Panc1 (cell line): ENCODE measurements around the gene GRAMD4.

ENCODE experiments used
- POLR2AphosphoS5 ChIP-seq: IDR thresholded peaks from 2 replicates; pipeline ENCODE4 v1.6.1; 2012; ENCODE audit warnings: mild to moderate bottlenecking, low read depth, low read length, moderate library complexity
- REST ChIP-seq, 2 experiments: IDR thresholded peaks; 2 replicates each; pipeline ENCODE4 v1.6.1; 2011 to 2012; ENCODE audit warnings: low read depth in 2 of 2, control low read depth in 1 of 2, low read length in 1 of 2, mild to moderate bottlenecking in 1 of 2, moderate library complexity in 1 of 2; ENCODE audit not compliant: insufficient read depth in 1 of 2
- SIN3A ChIP-seq: IDR thresholded peaks from 2 replicates; pipeline ENCODE4 v1.6.1; 2012; ENCODE audit warnings: low read depth, mild to moderate bottlenecking, low read length, moderate library complexity, borderline replicate concordance; ENCODE audit not compliant: insufficient read depth
- TCF7L2 ChIP-seq: IDR thresholded peaks from 2 replicates; pipeline ENCODE4 v1.6.1; 2011; ENCODE audit warnings: mild to moderate bottlenecking, low read depth, low read length, inconsistent platforms
- TF ChIP-seq, protein P1 (sequence below): fragments of 450-650 bp; IDR thresholded peaks from 2 replicates; pipeline ENCODE4 v1.5.1; 2017; ENCODE audit warnings: mild to moderate bottlenecking

GRCh38 chr22:46674906-46675305, 54.7 kb downstream of the GRAMD4 start:
- TF ChIP-seq, protein P1, sequence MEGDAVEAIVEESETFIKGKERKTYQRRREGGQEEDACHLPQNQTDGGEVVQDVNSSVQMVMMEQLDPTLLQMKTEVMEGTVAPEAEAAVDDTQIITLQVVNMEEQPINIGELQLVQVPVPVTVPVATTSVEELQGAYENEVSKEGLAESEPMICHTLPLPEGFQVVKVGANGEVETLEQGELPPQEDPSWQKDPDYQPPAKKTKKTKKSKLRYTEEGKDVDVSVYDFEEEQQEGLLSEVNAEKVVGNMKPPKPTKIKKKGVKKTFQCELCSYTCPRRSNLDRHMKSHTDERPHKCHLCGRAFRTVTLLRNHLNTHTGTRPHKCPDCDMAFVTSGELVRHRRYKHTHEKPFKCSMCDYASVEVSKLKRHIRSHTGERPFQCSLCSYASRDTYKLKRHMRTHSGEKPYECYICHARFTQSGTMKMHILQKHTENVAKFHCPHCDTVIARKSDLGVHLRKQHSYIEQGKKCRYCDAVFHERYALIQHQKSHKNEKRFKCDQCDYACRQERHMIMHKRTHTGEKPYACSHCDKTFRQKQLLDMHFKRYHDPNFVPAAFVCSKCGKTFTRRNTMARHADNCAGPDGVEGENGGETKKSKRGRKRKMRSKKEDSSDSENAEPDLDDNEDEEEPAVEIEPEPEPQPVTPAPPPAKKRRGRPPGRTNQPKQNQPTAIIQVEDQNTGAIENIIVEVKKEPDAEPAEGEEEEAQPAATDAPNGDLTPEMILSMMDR: no peak
- TF ChIP-seq POLR2AphosphoS5 (no peak), REST (IDR thresholded peaks at IDR 0.05; ENCODE audit: insufficient read depth in 1 of 2, low read depth in 2 of 2, low read length in 1 of 2) (no peak), TCF7L2 (no peak), SIN3A (no peak)
